Neuronal stem cell (in vitro differentiated cells): ENCODE results near the gene B3GALT6.

Source experiments
- DNase-seq: peaks from one replicate; pipeline ENCODE4 v3.0.0-alpha.2; 2013; ENCODE audit warnings: low spot score
- H2AFZ ChIP-seq: one replicate; pipeline ENCODE4 v1.6.1; 2013; ENCODE audit warnings: mild to moderate bottlenecking, low read length, inconsistent platforms
- H2AK5ac ChIP-seq: 2 replicates; pipeline ENCODE4 v1.6.1; 2013; ENCODE audit warnings: low read depth, mild to moderate bottlenecking, inconsistent platforms, low read length, moderate library complexity, mixed read lengths
- H2BK120ac ChIP-seq: 2 replicates; pipeline ENCODE4 v1.6.1; 2013; ENCODE audit warnings: low read depth, mild to moderate bottlenecking, inconsistent platforms, low read length, moderate library complexity, mixed read lengths
- H2BK12ac ChIP-seq: one replicate; pipeline ENCODE4 v1.6.1; 2013; ENCODE audit warnings: low read length, inconsistent platforms
- H2BK15ac ChIP-seq: 2 replicates; pipeline ENCODE4 v1.6.1; 2013; ENCODE audit warnings: mild to moderate bottlenecking, low read length, inconsistent platforms, mixed read lengths
- H2BK5ac ChIP-seq: one replicate; pipeline ENCODE4 v1.6.1; 2013; ENCODE audit warnings: inconsistent platforms, mild to moderate bottlenecking, low read length, moderate library complexity
- H3K14ac ChIP-seq: one replicate; pipeline ENCODE4 v1.6.1; 2013; ENCODE audit warnings: low read length, inconsistent platforms
- H3K18ac ChIP-seq: 2 replicates; pipeline ENCODE4 v1.6.1; 2013; ENCODE audit warnings: low read length, inconsistent platforms
- H3K23ac ChIP-seq: 2 replicates; pipeline ENCODE4 v1.6.1; 2013; ENCODE audit warnings: low read depth, mild to moderate bottlenecking, mixed read lengths, low read length, inconsistent platforms; ENCODE audit not compliant: poor library complexity
- H3K27ac ChIP-seq: replicated peaks from 3 replicates; pipeline ENCODE4 v1.5.1; 2013; ENCODE audit warnings: low read length, inconsistent platforms
- H3K27me3 ChIP-seq, 3 experiments: 2 replicates each; pipeline ENCODE4 v1.6.1; 2013; ENCODE audit warnings: low read length in 3 of 3, mild to moderate bottlenecking in 2 of 3, inconsistent platforms in 1 of 3, low read depth in 1 of 3, mixed read lengths in 1 of 3, moderate library complexity in 1 of 3; ENCODE audit not compliant: control insufficient read depth in 3 of 3, insufficient read depth in 3 of 3
- H3K36me3 ChIP-seq, 2 donors: replicated peaks in 1 of 2; 2 replicates each; pipeline ENCODE4 v1.6.1; 2013; ENCODE audit warnings: low read length in 2 of 2; ENCODE audit not compliant: control insufficient read depth in 2 of 2, insufficient read depth in 2 of 2
- H3K4ac ChIP-seq: 2 replicates; pipeline ENCODE4 v1.6.1; 2013; ENCODE audit warnings: inconsistent platforms, mild to moderate bottlenecking, low read length, moderate library complexity
- H3K4me1 ChIP-seq, 2 donors: 1 replicate in 1 of 2; 2 replicates in 1 of 2; pipeline ENCODE4 v1.6.1; 2013; ENCODE audit warnings: low read length in 2 of 2, low read depth in 1 of 2; ENCODE audit not compliant: control insufficient read depth in 2 of 2, insufficient read depth in 1 of 2
- H3K4me2 ChIP-seq: one replicate; pipeline ENCODE4 v1.6.1; 2013; ENCODE audit warnings: mild to moderate bottlenecking, low read length, inconsistent platforms; ENCODE audit not compliant: insufficient read depth, poor library complexity, severe bottlenecking
- H3K4me3 ChIP-seq, 2 donors: 2 replicates each; pipeline ENCODE4 v1.5.1; 2013; ENCODE audit warnings: low read length in 2 of 2, mild to moderate bottlenecking in 2 of 2, inconsistent platforms in 1 of 2, moderate library complexity in 1 of 2
- H3K79me1 ChIP-seq: one replicate; pipeline ENCODE4 v1.6.1; 2013; ENCODE audit warnings: low read depth, mild to moderate bottlenecking, inconsistent platforms, low read length, moderate library complexity
- H3K9ac ChIP-seq: one replicate; pipeline ENCODE4 v1.6.1; 2013; ENCODE audit warnings: mild to moderate bottlenecking, low read depth, low read length, inconsistent platforms; ENCODE audit not compliant: poor library complexity
- H3K9me3 ChIP-seq, 2 donors: replicated peaks in 1 of 2; 2 replicates each; pipeline versions ENCODE3 to v1.6.1; 2013; ENCODE audit warnings: low read length in 2 of 2, mild to moderate bottlenecking in 2 of 2, inconsistent platforms in 1 of 2, low read depth in 1 of 2, mixed read lengths in 1 of 2, moderate library complexity in 1 of 2; ENCODE audit not compliant: control insufficient read depth in 2 of 2, insufficient read depth in 1 of 2
- H4K8ac ChIP-seq: one replicate; pipeline ENCODE4 v1.6.1; 2013; ENCODE audit warnings: low read depth, mild to moderate bottlenecking, inconsistent platforms, low read length, moderate library complexity
- H4K91ac ChIP-seq: one replicate; pipeline ENCODE4 v1.6.1; 2013; ENCODE audit warnings: low read length, low read depth, mild to moderate bottlenecking, inconsistent platforms; ENCODE audit not compliant: poor library complexity
- WGBS, 2 donors: extraction: QIAGEN DNeasy Blood & Tissue Kit; methylation state at CpG; one replicate each; pipeline ENCODE4 v1.1.7; 2013; ENCODE audit warnings: missing lambda C conversion rate in 2 of 2, mixed read lengths in 1 of 2; ENCODE audit not compliant: insufficient read length in 2 of 2, insufficient replicate concordance in 1 of 2; ENCODE audit errors: extremely low coverage in 2 of 2; 5-methylcytosine and 5-hydroxymethylcytosine counted together

B3GALT6 gene

GRCh38 chr1:1273512-1274298, 41.7 kb downstream of the B3GALT6 start, which contains the start of gene UBE2J2:
Gene UBE2J2, minus strand, starts transcription at chr1:1273854. Its CDS starts 5,862 bp downstream, at chr1:1267992.
- peak within 1 kb of the TSS; percentile 92 for H4K91ac ChIP-seq
- H3K4me1 ChIP-seq, result peaks cover 14 to 20% of the 10 kb centered on the region in 2 donors
- peak within 1 kb of the TSS; percentile 89 for H3K4ac ChIP-seq
- no CpG with 5 or more reads among the region's 105 CpGs for WGBS, 2 donors
- H3K14ac ChIP-seq, result peak within 1 kb of the TSS; percentile 98
- peak; percentile 91 for DNase-seq
- peak within 1 kb of the TSS; percentile 98 for H4K8ac ChIP-seq
- peak within 1 kb of the TSS; percentile 99 for H3K23ac ChIP-seq
- H3K27ac ChIP-seq, result peak within 1 kb of the TSS; percentile 22
- H3K27me3 ChIP-seq, result no peaks in the 10 kb centered on the region
- peak within 1 kb of the TSS; percentile 98 for H2AFZ ChIP-seq
- peak within 1 kb of the TSS; percentile 87 for H2BK120ac ChIP-seq
- H3K9ac ChIP-seq, result peak within 1 kb of the TSS; percentile 96
- H2AK5ac ChIP-seq, result peak within 1 kb of the TSS; percentile 99
- H3K4me3 ChIP-seq, result peak within 1 kb of the TSS; percentile 88 to 97
- H3K79me1 ChIP-seq, result peaks cover 19% of the 10 kb centered on the region
- H3K4me2 ChIP-seq, result peak within 1 kb of the TSS; percentile 93
- peak within 1 kb of the TSS; percentile 90 for H2BK5ac ChIP-seq
- peaks cover 0 to 2% of the 10 kb centered on the region in 2 donors for H3K9me3 ChIP-seq
- peaks cover 10 to 34% of the 10 kb centered on the region in 2 donors for H3K36me3 ChIP-seq
- peak within 1 kb of the TSS; percentile 100 for H3K18ac ChIP-seq
- H2BK15ac ChIP-seq, result peak within 1 kb of the TSS; percentile 96
- H2BK12ac ChIP-seq, result peak within 1 kb of the TSS; percentile 95

DNA sequence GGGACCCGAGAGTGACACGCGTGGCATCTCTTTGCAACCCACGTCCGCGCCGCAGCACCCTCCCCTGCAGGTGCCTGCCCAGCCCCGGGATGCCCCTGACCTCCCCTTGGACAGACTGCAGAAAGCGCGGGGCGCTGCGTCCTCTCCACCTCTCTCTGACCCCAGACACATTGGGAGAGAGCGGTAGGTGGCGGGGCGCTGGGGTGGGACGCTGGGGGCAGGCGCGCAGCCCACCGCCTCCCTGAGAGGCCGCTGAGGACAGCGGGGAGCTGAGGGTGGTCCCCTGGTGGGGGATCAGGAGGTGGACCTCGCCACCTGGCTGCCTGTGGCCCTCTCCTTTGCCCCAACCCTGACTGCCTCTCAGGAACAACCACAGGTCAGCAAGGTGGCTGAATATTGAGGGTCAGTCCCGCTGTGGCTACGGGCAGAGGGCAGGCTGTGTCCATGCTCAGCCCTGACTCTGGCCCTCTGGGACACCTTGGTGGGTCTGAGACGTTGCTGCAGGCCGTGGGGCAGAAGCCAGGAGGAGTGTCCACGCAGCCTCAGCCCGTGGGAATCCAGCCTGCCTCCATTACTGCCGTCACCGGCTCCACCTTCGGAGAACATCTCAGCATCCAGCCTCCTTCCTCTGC, 42.4 kb downstream of the B3GALT6 start:
- H4K91ac ChIP-seq, result peak overlapping the region; percentile 92
- H2BK5ac ChIP-seq, result peak overlapping the region; percentile 90
- peak overlapping the region; percentile 98 for H2AFZ ChIP-seq
- H3K4me1 ChIP-seq, result peaks cover 14 to 20% of the 10 kb centered on the region in 2 donors
- peak overlapping the region; percentile 89 for H3K4ac ChIP-seq
- H3K23ac ChIP-seq, result peak overlapping the region; percentile 73
- peak overlapping the region; percentile 93 for H3K4me2 ChIP-seq
- H3K9me3 ChIP-seq, result peaks cover 0 to 2% of the 10 kb centered on the region in 2 donors
- peak overlapping the region; percentile 93 for H3K9ac ChIP-seq
- peak overlapping the region; percentile 100 for H3K18ac ChIP-seq
- H2BK12ac ChIP-seq, result peak overlapping the region; percentile 95
- H3K36me3 ChIP-seq, result peaks cover 10 to 32% of the 10 kb centered on the region in 2 donors
- peak overlapping the region; percentile 98 for H3K14ac ChIP-seq
- H2BK120ac ChIP-seq, result peak overlapping the region; percentile 87
- H3K79me1 ChIP-seq, result peaks cover 19% of the 10 kb centered on the region
- H3K27me3 ChIP-seq, result no peaks in the 10 kb centered on the region
- peak overlapping the region; percentile 99 for H2AK5ac ChIP-seq
- H2BK15ac ChIP-seq, result peak overlapping the region; percentile 96
- no peak overlapping the region for H3K27ac ChIP-seq
- WGBS, 2 donors, result no CpG with 5 or more reads among the region's 31 CpGs
- peak overlapping the region; percentile 84 to 97 for H3K4me3 ChIP-seq
- H4K8ac ChIP-seq, result peak overlapping the region; percentile 86
- DNase-seq, result no peak

GRCh38 chr1:1274931-1275431, 42.9 kb downstream of the B3GALT6 start:
- peak overlapping the region; percentile 96 for H2BK15ac ChIP-seq
- peak overlapping the region; percentile 93 for H3K9ac ChIP-seq
- H2BK120ac ChIP-seq, result peak overlapping the region; percentile 87
- peak overlapping the region; percentile 84 to 97 for H3K4me3 ChIP-seq
- peak overlapping the region; percentile 84 for H2BK12ac ChIP-seq
- peak overlapping the region; percentile 89 for H3K4ac ChIP-seq
- peak overlapping the region; percentile 98 for H2AFZ ChIP-seq
- no CpG with 5 or more reads among the region's 15 CpGs for WGBS, 2 donors
- peaks cover 0 to 2% of the 10 kb centered on the region in 2 donors for H3K9me3 ChIP-seq
- H3K27me3 ChIP-seq, result no peaks in the 10 kb centered on the region
- peak overlapping the region; percentile 86 for H4K8ac ChIP-seq
- H3K27ac ChIP-seq, result no peak overlapping the region
- H2BK5ac ChIP-seq, result no peak overlapping the region
- peak overlapping the region; percentile 99 for H2AK5ac ChIP-seq
- peak overlapping the region; percentile 73 for H3K23ac ChIP-seq
- peaks cover 17% of the 10 kb centered on the region for H3K79me1 ChIP-seq
- peaks cover 14 to 20% of the 10 kb centered on the region in 2 donors for H3K4me1 ChIP-seq
- peak overlapping the region; percentile 100 for H3K18ac ChIP-seq
- no peak for DNase-seq
- H3K36me3 ChIP-seq, result peaks cover 8 to 27% of the 10 kb centered on the region in 2 donors
- H4K91ac ChIP-seq, result peak overlapping the region; percentile 92
- H3K4me2 ChIP-seq, result peak overlapping the region; percentile 93
- H3K14ac ChIP-seq, result peak overlapping the region; percentile 98
